GM18511 (cell line): Measurements from ENCODE around the gene RAD51B.

Experiments used
- ATAC-seq: cut with Tn5 transposase; IDR thresholded peaks from one replicate; pipeline ENCODE4 v1.9.1; 2021; ENCODE audit warnings: mild to moderate bottlenecking, moderate library complexity; ENCODE audit not compliant: unreplicated experiment

RAD51B gene

GRCh38 chr14:67833403-67833802, 13.8 kb downstream of the RAD51B start:
- no peak for ATAC-seq

GRCh38 chr14:67835596-67835995, 16.0 kb downstream of the RAD51B start:
- no peak for ATAC-seq

GRCh38 chr14:67837011-67837624, 17.5 kb downstream of the RAD51B start:
- ATAC-seq: no peak

GRCh38 chr14:67846029-67846610, 26.5 kb downstream of the RAD51B start:
- ATAC-seq: no peak

GRCh38 chr14:67850066-67850830, 30.7 kb downstream of the RAD51B start:
- no peak for ATAC-seq

- ATAC-seq: no peak
Measured at GRCh38 chr14:67851785-67852410, 32.3 kb downstream of the RAD51B start.

GRCh38 chr14:67852926-67853604, 33.5 kb downstream of the RAD51B start:
- no peak for ATAC-seq

GRCh38 chr14:67853715-67854114, 34.1 kb downstream of the RAD51B start:
- no peak for ATAC-seq

GRCh38 chr14:67856827-67857226, 37.2 kb downstream of the RAD51B start:
- no peak for ATAC-seq

- no peak for ATAC-seq
Measured at GRCh38 chr14:67857778-67858350, 38.3 kb downstream of the RAD51B start.

GRCh38 chr14:67859169-67859749, 39.7 kb downstream of the RAD51B start:
- ATAC-seq: no peak

GRCh38 chr14:67863223-67863622, 43.6 kb downstream of the RAD51B start:
- no peak for ATAC-seq

GRCh38 chr14:67875175-67876006, 55.8 kb downstream of the RAD51B start:
- ATAC-seq: no peak

GRCh38 chr14:67879026-67879425, 59.4 kb downstream of the RAD51B start:
- ATAC-seq: no peak

GRCh38 chr14:67881225-67881624, 61.6 kb downstream of the RAD51B start:
- peak; percentile 94 for ATAC-seq

- no peak for ATAC-seq
Measured at GRCh38 chr14:67882986-67883555, 63.5 kb downstream of the RAD51B start.

- no peak for ATAC-seq
Measured at GRCh38 chr14:67883717-67884116, 64.1 kb downstream of the RAD51B start.

GRCh38 chr14:67886191-67886590, 66.6 kb downstream of the RAD51B start:
- no peak for ATAC-seq

- ATAC-seq: no peak
Measured at GRCh38 chr14:67887478-67887877, 67.9 kb downstream of the RAD51B start.
